NOMO-1 treated with dmso at 0.1 percent for 144 hours (cell line): Measurements from ENCODE around the gene WARS2.

ENCODE experiments used
- DNase-seq: peaks from one replicate; lab custom pipeline; 2025; ENCODE audit not compliant: unreplicated experiment; lab: John Stamatoyannopoulos, UW

The WARS2 gene

DNA sequence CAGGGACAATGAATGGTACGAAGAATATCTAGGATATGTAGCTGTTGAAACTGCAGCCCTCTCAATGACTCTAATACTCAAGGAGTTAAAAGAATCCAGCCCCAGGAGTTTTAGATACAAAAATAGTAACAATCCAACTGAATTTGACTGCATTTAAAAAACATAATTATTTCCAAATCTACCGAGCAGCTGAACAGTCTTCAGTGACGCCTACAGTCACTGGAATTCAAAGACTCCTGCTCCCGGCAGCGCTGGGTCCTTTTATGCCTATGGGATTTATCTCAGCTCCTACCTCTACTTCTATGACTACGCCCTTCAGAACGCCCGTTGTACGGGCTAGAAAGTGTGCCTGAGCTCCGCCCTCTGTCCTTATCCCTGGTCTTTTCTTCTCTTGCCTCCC lies 55.7 kb downstream of the WARS2 start:
- DNase-seq, result no peak

DNA sequence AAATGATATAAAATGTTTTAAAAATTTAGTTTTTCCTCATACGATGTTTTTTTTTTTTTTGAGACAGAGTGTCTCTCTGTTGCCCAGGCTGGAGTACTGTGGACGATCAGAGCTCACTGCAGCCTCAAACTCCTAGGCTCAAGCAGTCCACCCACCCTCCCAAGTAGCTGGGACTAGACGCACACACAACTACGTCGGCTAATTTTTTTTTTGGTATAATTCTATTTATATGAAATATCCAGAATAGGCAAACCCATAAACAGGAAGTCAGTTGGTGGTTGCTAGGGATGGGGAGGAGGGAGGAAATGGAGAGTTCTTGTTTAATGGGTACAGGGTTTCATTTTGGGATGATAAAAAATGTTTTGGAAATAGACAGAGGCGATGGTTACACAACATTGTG lies 56.5 kb downstream of the WARS2 start:
- no peak for DNase-seq

DNA sequence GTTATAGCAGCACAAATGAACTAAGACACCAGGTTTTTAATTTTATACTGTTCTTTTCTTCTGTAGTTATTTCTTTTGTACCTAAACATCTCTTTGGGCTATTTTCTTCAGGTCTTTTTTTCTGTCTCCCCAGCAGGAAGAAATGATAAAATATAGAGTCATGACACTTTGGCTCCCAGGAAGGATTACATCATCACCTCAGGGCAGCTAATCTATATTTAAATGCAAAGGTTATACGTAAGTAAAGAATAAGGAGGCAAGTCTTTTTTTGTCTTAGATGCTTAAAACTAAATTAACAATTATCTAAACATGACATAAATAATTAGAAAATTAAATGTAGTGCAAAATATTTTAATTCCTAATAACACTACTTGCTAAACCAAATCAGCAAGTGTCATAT lies 57.0 kb downstream of the WARS2 start:
- no peak for DNase-seq

DNA sequence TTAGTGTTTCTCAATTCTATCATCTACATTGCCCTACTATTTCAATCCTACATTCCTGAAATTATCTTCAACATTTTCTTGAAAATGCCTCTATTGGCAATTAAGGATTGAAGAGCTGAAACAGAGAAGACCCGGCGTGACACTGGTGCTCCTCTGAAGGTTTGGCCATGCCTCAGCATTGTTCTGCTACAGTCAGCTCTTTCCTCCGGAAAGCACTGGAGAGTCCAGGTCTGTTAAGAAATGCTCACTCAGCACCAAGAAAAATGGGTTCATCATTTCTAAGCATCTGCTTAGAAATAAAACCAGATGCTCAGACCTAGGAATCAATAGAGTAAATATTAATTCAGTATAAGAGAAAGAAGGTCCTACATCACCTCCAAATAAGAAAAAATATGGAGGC lies 58.8 kb downstream of the WARS2 start:
- DNase-seq, result no peak

DNA sequence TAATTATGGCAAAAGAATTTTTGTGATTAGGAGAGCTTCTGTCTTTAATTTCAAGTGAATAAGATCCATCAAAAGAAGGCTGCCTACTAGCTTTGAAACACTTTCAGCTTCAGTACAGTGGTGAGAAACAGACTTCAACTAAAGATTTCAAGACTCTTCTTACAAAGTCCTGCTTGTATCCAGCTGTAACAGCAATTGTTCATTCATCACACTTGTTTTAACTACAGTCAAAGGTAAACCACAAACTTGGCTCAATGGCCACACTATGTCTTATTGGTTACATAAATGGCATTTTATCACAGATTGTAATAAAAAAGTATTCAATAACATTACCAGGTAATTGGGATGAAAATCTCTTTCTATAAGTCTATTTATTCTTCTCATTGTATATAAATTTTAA lies 59.2 kb downstream of the WARS2 start:
- no peak for DNase-seq

DNA sequence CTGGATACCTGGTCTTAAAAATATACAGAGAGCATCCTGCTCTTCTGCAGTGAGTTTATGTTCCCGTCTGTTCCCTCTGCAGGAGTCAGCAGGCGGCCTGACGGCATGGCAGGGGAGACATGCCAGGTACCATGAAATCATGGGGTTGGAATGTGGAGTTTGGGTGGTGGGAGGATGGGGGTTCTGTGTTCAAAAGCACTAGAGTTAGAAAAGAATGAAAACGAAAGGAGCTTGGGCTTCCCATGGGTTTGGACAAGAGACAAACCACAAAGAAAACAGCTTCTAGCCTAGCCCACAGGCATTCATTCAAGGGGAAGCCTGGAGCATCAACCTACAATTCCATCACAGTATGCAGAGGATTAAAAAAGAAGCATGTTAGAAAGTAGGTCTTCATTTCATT lies 59.9 kb downstream of the WARS2 start:
- no peak for DNase-seq

DNA sequence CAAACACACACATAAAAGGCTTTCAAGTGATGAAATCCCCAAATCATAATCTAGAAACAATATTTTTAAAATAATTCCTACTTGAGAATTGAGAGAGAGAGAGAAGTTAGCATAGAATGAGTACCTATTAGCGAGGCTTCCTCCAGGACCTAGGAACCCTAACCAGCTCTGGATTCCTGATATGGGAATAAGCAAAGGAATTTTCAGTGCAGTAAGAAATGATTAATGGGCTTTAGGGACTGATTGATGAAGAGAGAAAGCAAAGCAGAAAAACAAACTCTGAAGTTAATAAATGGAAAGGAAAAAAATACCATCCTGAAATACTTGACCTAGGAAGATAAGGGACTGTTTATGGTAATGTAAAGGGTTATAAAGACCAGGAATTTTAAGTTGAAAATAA lies 60.6 kb downstream of the WARS2 start:
- DNase-seq, result no peak

DNA sequence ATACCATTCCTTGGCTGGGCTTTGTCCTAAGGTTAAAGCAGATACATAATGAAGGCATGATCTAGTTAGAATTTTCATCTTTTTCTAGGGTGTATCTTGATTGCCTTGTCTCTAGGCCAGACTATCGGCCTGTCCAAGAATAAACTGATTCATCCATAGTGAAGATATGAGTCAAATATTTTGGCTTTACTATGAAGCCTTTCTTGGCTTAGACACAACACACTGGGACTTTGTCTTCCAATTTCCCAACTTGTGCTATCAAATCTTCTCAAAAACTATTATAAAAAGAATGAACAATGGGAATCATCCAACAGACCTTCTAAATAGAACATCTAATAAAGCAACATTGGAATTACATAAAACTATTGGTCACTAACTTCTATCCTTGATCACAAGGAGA lies 64.8 kb downstream of the WARS2 start:
- DNase-seq, result no peak

DNA sequence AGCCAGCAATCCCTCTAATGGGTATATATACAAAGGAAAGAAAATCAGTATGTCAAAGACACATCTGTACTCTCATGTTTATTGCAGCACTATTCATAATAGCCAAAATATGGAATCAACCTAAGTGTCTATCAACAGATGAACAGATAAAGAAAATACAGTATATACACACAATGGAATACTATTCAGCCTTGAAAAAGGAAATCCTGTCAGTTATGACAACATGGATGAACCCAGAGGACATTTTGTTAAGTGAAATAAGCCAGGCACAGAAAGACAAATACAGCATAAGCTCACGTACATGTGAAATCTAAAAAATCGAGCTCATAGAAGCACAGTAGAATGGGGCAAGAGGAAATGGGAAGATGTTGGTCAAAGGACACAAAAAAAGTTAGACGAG lies 69.1 kb downstream of the WARS2 start:
- no peak for DNase-seq

DNA sequence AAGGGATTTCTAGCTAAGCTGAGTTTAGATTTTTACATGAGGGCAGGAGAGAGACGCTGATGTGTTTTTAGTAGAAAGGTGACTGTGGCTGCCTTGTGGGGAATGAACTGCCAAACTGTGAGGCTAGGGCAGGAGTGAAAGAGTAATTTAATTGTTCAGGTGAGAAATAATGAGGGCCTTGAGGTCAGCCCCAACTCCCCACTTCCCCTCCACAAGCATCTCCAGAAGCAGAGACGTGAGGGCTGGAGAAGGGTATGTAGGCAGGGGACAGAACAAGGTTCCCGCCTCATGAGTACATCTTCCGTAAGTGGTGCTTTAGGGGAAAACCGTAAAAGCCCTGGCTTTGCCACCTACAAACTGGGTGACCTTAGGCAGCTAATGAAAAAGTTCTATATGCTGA lies 70.8 kb downstream of the WARS2 start:
- DNase-seq, result no peak

DNA sequence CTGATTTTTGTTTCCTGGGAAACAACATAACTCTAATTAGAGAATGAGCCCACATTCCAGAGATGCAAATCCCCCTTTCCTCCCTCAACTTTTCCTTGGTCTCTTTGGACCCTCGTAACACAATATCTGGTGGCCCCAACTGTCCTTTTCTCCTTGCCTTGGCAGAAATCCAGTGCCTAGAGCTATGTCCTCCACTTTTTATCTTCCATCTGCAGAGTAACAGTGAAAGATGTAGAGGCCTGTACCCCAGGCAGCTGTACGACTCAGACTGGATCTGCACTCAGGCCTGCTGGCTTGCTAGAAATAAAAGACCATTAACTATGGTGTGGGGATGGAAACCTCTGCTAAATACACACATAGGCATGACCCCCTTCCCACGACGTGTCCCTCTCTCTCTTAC lies 72.0 kb downstream of the WARS2 start:
- no peak for DNase-seq

DNA sequence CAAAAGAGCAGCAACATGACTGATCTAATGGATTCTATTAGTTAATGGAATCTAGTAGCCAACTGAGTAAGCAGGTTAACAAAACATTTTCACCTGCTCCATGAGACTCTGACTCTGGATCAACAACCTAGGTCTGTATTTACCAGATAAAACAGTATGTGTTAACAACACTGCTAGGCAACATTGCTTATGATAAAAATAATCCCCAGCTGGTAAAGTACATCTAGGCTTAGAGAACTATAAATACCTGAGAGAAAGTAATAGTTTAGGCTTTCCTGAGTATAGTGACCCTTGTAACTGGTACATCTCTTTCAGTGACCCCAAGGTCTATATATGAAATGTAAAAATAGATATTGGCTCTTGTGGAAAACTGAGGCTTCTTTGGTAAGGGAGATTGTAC lies 78.8 kb downstream of the WARS2 start:
- no peak for DNase-seq

DNA sequence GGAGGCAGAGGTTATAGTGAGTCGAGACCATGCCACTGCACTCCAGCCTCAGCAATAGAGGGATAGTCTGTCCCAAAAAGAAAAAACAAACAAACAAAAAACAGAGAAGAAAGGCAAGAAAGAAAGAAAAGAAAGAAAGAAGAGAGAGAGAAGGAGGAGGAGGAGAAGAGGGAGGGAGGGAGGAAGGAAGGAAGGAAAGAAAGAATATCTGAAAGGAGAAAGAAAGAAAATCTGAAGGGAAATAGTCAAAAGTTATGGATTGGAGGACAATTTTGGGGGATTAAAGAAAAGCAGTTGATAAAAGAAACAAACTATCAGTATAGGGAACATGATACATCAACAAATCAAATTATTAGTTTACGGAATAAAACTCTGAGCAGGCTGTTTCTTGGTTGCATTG lies 84.9 kb downstream of the WARS2 start:
- DNase-seq, result no peak

DNA sequence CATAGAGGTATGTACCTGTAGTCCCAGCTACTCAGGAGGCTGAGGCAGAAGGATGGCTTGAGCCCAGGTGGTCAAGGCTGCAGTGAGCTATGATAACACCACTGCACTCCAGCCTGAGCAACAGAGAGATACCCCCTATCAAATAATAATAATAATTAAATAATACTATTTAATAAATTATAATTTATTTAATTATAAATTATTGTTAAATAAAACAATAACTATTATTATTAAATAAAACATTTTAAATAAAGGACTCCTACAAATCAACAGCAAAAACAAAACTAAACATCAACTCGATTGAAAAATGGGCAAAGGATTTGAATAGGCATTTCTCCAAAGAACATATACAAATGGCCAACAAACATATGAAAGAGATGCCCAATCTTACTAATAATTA lies 86.5 kb downstream of the WARS2 start:
- DNase-seq, result no peak

DNA sequence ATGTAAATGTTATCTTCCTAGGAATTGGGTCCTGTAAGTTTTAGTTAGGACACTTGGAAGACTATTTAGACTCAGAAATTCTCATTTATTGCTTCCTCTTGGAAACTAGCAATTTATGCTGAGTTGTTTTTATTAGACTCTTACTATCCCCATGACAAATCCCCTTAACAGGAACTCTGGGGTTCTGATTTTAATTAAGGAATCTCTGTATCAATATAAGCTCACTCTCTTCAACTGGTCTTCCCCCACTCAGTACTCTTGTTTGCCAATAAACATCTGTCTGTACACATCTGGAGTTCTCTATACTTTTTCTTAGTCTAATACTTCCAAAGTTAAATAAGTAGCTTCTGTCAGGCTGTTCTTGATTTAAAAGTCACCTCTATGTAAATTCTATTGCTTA lies 88.2 kb downstream of the WARS2 start:
- no peak for DNase-seq

DNA sequence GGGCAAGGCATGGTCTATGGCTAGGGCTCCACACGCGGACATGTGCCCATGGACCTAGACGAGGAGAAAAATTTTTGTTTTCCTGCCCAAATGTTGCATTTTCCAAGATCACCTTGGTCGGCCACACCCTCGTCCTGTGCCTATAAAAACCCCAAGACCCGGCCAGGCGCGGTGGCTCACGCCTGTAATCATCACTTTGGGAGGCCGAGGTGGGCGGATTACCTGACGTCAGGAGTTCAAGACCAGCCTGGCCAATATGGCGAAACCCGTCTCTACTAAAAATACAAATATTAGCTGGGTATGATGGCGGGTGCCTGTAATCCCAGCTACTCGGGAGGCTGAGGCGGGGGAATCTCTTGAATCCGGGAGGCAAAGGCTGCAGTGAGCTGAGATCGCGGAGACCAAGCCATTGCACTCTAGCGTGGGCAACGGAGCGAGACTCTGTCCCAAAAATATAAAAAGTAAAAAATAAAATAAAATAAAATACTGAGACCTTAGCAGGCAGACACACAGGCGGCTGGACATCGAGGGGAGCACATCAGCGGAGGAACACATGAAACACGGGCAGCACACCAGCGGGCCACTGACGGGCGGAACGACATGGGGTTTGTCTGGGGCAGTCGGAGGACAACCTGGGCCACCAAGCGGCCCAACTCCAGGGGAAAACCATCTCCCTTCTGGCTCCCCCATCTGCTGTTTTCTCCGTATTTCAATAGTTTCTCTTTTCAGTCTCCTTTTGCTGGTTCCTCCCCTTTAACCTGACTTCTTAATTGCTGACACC lies 91.6 kb downstream of the WARS2 start:
- no peak for DNase-seq

DNA sequence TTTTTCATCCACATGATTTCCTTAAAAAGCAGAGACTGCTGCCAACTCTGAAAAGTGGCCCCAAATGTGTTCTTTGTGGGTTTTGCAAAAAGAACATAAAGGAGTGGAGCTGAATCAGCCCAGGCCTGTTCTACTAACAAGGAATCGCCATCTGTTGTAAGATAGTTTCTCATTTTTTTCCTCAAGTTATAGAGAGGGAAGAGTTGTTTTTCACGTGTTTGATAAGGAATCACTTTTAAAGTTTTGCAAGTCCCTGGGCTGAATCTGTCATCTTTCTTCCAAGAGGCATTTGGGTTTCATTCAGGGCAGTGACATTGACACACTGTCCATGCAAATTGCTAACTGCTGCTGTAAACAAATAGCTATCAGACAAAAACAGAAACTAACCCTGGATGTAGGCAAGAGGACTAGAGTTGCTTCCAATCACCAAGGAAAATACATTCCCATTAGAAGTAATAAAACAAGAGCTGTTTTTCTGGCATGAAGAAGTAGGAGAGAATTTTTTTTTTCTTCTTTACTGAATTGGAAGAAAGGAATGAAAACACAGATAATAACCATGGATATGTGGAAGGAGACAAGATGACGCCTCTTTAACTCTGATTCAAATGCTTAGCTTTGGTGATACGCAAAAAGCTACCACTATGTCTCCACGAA lies 93.5 kb downstream of the WARS2 start:
- DNase-seq, result no peak

DNA sequence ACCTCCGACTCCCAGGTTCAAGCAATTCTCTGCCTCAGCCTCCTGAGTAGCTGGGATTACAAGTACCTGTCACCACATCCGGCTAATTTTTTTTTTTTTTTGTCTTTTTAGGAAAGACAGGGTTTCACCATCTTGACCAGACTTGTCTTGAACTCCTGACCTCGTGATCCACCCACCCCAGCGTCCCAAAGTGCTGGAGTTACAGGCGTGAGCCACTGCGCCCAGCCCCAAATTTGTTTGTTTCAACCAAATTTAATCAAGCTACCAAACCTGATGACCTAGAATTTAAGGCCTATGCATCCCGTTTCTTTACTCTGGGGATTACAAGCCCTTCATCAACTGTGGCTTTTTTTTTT lies 94.0 kb downstream of the WARS2 start:
- no peak for DNase-seq

DNA sequence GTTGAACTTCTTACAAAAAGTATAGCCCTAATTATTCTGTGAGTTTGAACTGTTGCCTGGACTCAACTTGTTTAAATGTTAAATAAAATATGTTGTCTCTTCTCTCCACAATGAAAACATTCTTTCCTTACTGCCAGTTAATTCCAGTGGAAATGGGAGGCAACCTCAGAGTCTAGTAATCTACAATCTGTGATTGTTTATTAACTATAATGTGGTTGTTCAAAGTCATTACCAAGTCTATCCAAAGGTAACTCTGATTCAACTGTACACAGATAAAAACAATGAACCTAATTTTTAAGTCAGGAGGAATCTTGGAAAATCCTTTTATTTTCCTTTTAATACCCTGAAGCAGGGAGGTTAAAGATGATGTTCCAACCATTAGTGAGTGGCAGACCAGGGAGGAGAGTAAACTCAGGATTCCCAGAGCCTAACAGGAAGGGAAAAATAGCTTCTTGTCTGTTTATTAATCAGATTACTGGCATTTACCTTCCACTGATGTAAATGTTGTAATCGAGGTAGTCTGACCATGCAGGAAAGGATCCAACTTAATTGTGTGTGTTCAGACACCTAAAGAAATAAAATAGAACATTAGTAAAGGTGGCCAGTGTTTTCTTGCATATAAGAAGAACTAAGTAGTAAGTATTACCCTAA lies 95.2 kb downstream of the WARS2 start:
- DNase-seq, result no peak

DNA sequence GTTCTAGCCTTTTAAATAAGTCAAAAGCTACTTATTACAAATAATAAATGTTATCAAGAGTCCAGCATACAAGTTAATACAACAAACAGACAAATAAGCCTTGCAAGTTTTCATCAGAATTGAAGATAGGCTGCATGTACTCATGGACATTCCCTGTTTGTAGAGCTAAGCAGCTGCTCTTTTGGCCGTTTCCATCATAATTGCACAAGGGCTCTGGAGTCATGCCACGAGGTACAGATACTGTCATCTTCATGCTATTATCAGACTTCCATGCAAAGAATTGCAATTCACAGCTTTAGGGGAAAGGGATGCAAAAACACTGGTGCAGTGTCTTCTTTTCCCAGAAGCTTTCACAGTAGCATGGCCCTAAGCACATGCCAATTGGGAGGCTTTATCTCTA lies 99.5 kb downstream of the WARS2 start:
- DNase-seq, result no peak

DNA sequence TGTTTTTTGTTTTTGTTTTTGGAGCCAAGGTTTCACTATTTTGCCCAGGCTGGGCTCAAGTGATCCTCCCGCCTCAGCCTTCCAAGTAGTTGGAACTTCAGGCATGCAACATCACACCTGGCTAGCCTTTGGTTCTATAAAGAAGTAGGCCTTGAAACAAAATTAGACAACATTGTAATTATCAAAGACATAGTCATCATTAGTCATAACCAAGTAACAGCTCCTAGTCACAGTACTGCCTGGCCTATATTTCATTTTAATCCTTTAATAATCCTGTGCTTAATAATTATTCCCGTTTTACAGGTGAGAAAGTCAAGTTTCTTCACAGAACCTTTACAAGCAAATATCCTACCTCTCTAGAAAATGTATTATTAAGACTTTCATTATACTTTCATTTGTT lies 100.0 kb downstream of the WARS2 start:
- DNase-seq, result no peak

DNA sequence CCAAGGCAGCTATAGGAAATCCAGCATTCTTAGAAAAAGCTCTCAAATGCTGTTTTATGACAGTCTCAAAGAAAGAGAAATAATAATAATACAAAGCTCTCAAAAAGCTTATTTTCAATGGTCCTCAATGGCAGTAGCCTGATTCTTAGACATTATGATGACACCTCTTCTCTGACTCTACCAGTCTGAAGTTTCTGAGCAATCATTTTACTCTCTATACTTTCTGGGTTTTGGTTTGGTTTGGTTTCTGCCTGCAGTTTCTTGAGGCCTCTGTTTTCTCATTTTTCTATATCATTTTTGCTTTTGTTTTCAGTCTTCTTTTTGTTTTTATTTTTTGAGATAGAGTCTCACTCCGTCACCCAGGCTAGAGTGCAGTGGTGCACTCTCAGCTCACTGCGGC lies 102.1 kb downstream of the WARS2 start:
- DNase-seq, result no peak

DNA sequence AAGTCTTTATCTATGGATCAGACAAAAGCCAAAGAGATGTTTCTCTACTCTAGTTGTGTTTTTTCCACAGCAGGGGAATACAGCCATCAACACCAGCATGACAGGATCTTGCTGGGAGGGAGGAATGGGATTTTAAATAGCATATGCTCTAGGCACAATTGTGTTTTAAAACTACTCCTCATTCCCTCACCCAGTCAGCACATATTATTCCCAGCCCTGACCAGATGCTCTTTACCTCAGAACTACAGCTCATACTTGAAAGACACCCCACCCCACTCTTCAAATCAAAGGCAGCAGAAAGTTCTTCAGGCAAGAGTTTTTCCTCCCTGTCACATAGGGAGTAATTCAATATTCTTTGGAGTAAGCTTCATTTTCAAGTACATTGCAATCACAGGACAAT lies 106.1 kb downstream of the WARS2 start:
- no peak for DNase-seq
